HG03196 (cell line): ENCODE measurements around the gene MRPL54.
"Not testable (repeated sequence)": the region's sequence is repeated elsewhere in the genome, so short reads cannot be mapped to it uniquely, and the experiment has no call there.

Source experiments
- ATAC-seq: cut with Tn5 transposase; IDR thresholded peaks from one replicate; pipeline ENCODE4 v1.9.1; 2021; ENCODE audit not compliant: unreplicated experiment

MRPL54 gene

DNA sequence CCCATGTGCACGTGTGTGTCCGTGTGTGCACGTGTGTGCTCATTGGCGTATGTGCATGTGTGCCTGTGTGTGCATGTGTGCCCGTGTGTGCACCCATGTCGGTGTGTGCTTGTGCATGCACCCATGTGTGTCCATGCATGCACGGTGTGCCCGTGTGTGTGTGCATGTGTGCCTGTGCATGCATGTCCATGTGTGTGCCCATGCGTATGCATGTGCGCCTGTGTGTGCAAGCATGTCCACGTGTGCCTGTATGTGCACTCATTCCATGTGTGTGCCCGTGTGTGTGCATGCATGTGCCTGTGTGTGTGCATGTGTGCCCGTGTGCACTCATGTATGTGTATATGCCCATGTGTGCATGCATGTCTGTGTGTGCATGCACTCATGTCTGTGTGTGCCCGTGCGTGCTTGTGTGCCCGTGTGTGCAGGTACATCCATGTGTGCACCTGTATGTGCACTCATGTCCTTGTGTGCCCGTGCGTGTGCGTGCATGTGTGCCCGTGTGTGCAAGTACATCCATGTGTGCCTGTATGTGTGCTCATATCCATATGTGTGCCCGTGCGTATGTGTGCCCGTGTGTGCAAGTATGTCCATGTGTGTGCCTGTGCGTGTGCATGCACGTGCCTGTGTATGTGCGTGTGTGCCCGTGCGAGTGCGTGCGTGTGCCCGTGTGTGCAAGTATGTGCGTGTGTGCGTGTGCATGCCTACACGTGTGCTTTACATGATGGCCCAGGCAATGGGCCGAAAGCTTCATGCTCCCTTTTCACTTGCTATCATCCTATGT is 45.3 kb downstream of the MRPL54 start:
- ATAC-seq, result no peak

DNA sequence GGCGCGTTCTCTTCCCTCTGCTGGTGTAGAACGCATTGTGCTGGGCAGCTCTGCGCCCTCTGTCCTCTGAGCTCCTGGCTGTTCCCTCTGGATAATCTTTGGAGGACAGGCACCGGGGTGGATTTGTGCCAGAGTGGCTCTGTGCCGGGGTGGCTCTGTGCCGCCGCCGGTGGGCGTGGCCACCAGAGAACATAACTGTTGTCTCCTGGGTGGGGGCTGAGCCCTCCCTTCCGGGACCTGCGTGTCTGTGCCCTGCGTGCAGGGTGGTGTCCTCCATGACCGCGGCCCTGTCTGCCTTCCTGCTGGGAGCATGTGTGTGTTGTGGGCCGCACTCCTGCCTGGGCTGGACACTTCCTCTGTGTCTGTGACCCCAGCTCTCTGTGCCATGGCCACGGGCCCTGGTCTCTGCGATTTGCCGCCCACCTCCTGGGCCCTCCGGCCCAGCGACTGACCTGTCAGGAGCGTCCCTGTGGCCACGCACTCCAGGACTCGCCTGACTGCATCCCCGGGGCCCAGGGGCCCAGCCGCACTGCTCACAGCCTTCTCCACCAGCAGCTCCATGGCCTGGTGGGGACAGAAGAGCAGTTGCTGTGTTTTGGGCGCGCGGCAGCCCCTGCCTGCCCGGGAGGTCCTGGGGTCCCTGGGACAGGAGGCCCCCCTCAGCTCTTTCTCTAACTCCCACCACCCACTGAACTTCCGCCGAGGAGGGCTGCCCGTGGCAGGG is 46.1 kb downstream of the MRPL54 start:
- ATAC-seq, result no peak

DNA sequence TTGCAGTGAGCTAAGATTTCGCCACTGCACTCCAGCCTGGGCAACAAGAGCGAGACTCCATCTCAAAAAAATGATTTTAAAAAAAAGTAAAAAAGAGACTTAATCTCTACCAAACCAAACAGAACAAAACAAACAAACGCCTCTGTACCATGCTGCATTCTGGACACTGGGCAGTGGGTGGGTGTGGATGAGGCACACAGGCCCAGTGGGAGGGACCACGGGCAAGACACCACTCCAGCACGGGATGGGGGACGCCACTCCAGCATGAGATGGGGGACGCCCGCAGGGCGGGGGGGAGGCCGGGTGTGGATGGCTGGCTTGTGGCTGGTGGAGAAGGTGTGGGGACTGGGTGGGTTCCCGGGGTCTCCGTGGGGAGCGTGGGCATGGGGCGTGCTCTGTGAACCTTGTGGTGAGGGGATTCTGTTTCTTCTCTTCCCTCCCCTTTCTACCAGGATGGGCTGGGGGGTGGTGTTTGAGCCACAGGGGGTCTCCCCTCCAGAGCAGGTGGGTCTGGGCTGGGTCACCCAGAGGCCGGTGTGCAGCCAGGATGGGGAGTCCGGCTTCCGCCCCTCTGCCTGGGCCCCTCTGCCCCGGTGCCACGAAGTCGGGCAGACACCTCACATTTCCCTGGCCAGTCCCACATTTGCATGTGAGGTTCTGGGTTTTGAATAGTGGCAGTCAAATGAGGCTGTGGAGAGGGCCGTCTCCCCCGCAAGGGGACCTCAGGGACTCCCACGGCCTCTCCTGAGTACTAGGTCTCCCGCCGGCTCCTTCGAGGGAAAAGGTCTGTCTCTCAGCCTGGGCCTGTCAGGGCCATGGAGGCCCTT is 47.6 kb downstream of the MRPL54 start:
- ATAC-seq, result no peak

DNA sequence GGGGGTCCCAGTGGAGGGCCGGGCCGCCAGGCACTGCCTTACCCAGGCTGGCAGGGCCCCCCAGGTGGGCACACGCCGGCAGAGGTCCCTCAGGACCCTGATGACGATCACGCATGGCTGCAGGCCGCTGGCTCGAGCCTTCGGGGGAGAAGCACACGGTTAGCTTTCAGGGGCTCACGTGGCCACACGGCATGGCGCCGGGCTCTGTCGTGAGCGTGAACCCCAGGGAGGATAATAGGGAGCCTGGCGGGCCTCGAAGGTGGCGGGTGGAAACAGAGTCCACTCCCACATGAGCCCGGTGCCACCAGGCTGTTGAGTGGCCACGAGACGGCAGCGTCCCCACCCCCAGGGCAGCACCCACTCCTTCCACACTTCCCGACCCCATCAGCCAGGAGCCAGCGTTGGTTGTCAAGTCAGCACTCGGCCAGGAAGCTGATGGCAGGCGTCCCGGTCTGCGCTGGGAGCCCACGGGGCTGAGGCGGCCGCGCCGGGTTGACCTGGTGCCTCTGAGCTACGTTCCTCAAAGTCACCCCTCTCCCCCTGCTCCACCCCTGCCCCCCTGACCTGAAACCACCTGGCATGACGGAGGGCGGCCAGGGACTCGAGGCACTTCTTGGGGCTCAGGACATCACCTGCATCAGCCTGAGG is 48.4 kb downstream of the MRPL54 start:
- no peak for ATAC-seq

DNA sequence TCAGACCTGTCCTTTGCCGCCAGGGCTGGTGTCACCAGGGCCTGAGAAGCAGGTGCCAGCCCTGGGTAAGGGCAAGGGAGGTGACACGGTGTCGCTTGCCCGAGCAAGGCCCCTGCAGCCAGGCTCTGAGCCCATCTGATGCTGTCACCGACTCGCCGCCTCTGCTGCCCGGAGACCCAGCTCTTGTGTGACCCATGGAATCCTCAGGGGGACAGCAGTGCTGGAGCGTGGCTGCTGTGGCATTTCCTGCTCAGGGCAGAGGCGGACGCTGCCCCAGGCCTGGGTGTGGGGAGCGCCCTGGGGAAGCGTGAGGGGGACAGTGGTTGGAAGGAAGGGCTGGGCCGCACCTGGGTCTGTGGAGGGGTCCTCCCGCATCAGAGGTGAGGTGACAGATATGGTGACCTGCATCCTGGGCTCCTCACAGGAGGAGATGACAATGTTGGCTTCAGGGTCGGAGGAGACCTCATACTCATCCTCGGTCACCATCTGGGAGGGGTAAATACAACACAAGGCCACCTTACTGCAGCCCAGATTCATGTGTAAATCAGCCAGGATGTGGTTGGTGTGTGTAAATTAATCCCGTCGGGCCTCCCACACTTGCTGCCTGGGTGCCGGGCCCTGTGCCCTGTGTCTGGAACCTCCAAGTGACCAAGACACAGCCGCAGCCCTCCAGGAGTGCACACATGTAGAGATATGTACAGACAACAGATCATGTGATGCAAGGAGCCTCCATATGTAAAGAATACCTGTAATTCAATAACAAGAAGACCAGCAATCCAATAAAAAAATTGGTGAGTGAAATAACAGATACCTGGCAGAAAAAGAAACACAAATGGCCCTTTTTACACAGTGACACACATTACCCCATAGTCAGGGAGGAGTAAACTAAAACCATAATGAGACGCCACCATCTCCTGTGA is 51.3 kb downstream of the MRPL54 start:
- no peak for ATAC-seq

DNA sequence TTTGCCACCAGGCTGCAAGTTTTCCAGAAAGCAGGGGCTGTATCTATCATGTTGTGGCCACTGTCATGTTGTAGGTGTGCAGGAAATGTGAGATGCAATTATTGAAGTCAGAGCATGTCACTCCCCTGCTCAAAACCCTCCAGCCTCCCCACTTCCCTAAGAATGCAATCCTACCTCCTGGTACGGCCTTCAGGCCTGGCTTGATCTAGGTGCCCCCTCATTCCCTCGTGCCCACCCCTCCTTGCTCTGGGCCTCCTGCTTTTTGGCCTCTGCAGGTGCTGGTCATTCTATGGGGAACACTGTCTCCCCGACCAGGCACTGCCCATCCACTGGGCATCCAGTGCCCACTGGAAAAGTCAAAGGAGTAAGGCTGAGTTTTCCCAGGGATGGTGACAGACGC is 52.2 kb downstream of the MRPL54 start:
- no peak for ATAC-seq

DNA sequence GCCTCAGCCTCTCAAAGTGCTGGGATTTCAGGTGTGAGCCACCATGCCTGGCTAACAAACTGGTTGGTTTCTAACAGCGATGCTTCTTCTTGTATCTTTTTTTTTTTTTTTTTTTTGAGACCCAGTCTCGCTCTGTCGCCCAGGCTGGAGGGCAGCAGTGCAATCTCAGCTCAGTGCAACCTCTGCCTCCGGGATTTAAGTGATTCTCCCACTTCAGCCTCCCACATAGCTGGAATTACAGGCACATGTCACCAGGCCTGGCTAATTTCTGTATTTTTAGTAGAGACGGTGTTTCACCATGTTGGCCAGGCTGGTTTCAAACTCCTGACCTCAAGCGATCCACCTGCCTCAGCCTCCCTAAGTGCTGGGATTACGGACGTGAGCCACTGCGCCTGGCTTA is 53.7 kb downstream of the MRPL54 start:
- not testable (repeated sequence) for ATAC-seq

DNA sequence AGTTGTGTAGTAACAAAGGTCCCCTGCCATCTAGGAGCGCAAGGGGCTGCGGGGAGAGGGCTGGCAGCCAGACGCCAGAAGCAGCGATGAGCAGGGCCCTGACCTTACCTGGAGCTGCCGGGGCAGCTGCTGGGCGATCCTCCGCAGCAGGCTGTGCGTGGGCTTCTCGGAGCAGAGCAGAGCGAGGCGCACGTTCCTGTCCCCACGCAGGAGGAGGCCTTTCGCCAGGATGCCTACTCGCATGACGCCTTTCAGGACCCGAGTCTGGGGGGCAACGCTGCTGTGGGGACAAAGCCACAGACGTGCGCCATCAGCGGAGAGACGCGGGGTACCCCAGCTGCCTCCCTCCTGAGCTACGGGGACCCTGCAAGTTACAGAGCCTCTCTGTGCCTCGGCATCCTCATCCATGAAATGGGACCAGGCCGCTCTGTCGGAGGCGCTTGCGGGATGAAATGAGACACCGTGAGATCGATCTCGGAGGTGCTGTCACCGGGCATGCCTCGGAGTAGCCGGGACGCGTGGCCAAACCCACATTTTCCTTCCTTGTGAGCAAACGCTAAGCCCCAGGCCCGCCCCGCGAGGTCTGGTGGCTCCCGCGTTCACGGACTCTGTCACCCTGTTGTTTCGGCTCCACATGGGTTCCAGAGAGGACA is 54.2 kb downstream of the MRPL54 start:
- ATAC-seq, result no peak
